ENCODE measurements around the gene ZC3H13. TPM values are rescaled to one million over a fixed set of nuclear protein-coding genes. Genes with fewer than 3 reads are reported as not detected.

Gene ZC3H13
- total and polyA plus RNA-seq, 2 of the 8 experiments (the other 6 are each of a cell fraction or from before 2014, with no cell fraction given) = 5.1 to 57.8 TPM

- Histone ChIP-seq H3K4me1 (replicated peaks in 1 of 4; ENCODE audit: control insufficient read depth in 3 of 4, insufficient read depth in 4 of 4, low read length in 3 of 4) (no peaks in the 10 kb centered on the region), H4K8ac (ENCODE audit: extremely low read depth, insufficient read depth, low read length) (no peak overlapping the region), H2BK20ac (ENCODE audit: low read length) (no peak overlapping the region), H2AK5ac (ENCODE audit: low read depth, low read length) (no peak overlapping the region), H2BK12ac (ENCODE audit: low read depth, low read length) (no peak overlapping the region), H3K23ac (ENCODE audit: insufficient read length) (no peak overlapping the region), H3K56ac (replicated peaks; ENCODE audit: insufficient read length, low read depth, low read length) (no peak overlapping the region), H3K14ac (ENCODE audit: insufficient read length) (no peak overlapping the region), H2BK5ac (ENCODE audit: low read depth, low read length) (no peak overlapping the region), H3K4me2 (ENCODE audit: insufficient read depth in 1 of 2, low read depth in 2 of 2, low read length in 2 of 2) (no peak overlapping the region), H3K18ac (ENCODE audit: extremely low read depth, low read length) (no peak overlapping the region), H3K4me3 (ENCODE audit: extremely low read depth in 1 of 4, insufficient read depth in 2 of 4, low read depth in 3 of 4, low read length in 4 of 4) (no peak overlapping the region), H3K9me3 (ENCODE audit: insufficient read depth in 2 of 2, low read depth in 1 of 2, low read length in 1 of 2) (no peaks in the 10 kb centered on the region), H2AFZ (ENCODE audit: low read length) (no peak overlapping the region), H2BK120ac (replicated peaks; ENCODE audit: low read depth, low read length) (no peak overlapping the region), H3K27me3 (replicated peaks in 1 of 4; ENCODE audit: control insufficient read depth in 3 of 4, extremely low read depth in 1 of 4, insufficient read depth in 3 of 4, low read length in 3 of 4) (no peaks in the 10 kb centered on the region), H4K91ac (replicated peaks; ENCODE audit: insufficient read length, low read length) (no peak overlapping the region), H2BK15ac (ENCODE audit: low read length) (no peak overlapping the region), H3K9ac (replicated peaks in 1 of 4; ENCODE audit: extremely low read depth in 1 of 4, low read depth in 3 of 4, low read length in 3 of 4) (no peak overlapping the region), H3K79me2 (ENCODE audit: control insufficient read depth in 1 of 2, insufficient read depth in 2 of 2, low read length in 2 of 2) (no peaks in the 10 kb centered on the region), H4K5ac (ENCODE audit: insufficient read length, low read depth, low read length) (no peak overlapping the region), H3K27ac (ENCODE audit: low read depth, low read length) (no peak overlapping the region), H3K23me2 (ENCODE audit: low read depth, low read length) (no peaks in the 10 kb centered on the region), H3K36me3 (ENCODE audit: control insufficient read depth in 2 of 4, insufficient read depth in 4 of 4, low read length in 3 of 4) (peaks cover 0 to 7% (median 0%) of the 10 kb centered on the region in 4 experiments; a peak in 1 of 8 replicates), H3K79me1 (ENCODE audit: low read depth, low read length) (no peaks in the 10 kb centered on the region), H3K4ac (replicated peaks; ENCODE audit: insufficient read length, low read depth, low read length) (no peak overlapping the region), H4K20me1 (replicated peaks in 1 of 2; ENCODE audit: control insufficient read depth in 1 of 2, insufficient read depth in 2 of 2, low read length in 2 of 2) (peaks cover 0 to 2% of the 10 kb centered on the region in 2 experiments)
- ChIA-PET POLR2A (ENCODE audit: partially characterized antibody) (no interaction called here), CTCF (ENCODE audit: partially characterized antibody) (interaction anchor here (0.6 to 1.3 kb wide), 4 partner anchors 9 to 139 kb away, joined by 3 read pairs; no protein-coding TSS in a partner anchor)
- DNase-seq (ENCODE audit: low read depth in 1 of 2, low spot score in 2 of 2) (no peak), FAIRE-seq (no peak)
- 84% methylated on average over 4 of the region's 4 CpGs; no CpG with 5 or more reads in 1 of the 2 experiments for WGBS, 2 experiments (ENCODE audit: extremely low coverage in 1 of 2, insufficient coverage in 1 of 2, insufficient read length in 1 of 2, insufficient replicate concordance in 2 of 2, low coverage in 1 of 2, low lambda C conversion rate in 2 of 2, missing lambda C conversion rate in 1 of 2)
Observed at GRCh38 chr13:45950386-45951000, 102.1 kb downstream of the ZC3H13 start.

All from H1 (cell line).